HG02938 (cell line): ENCODE results near the gene ASIC2.

Source experiments
- ATAC-seq: cut with Tn5 transposase; IDR thresholded peaks from one replicate; pipeline ENCODE4 v1.9.1; 2021; ENCODE audit warnings: mild to moderate bottlenecking, moderate library complexity; ENCODE audit not compliant: unreplicated experiment

Gene ASIC2

GRCh38 chr17:33288954-33289353 is 4.1 kb downstream of the ASIC2 start:
- ATAC-seq: no peak

- ATAC-seq: no peak
Observed at GRCh38 chr17:33287096-33287725, 5.9 kb downstream of the ASIC2 start.

GRCh38 chr17:33285413-33285812 is 7.7 kb downstream of the ASIC2 start:
- no peak for ATAC-seq

GRCh38 chr17:33284022-33284421 is 9.1 kb downstream of the ASIC2 start:
- ATAC-seq: no peak

GRCh38 chr17:33280162-33280943 is 12.7 kb downstream of the ASIC2 start:
- no peak for ATAC-seq

GRCh38 chr17:33277436-33278100 is 15.5 kb downstream of the ASIC2 start:
- no peak for ATAC-seq

GRCh38 chr17:33273743-33274410 is 19.2 kb downstream of the ASIC2 start:
- no peak for ATAC-seq

- no peak for ATAC-seq
Observed at GRCh38 chr17:33273271-33273670, 19.8 kb downstream of the ASIC2 start.

GRCh38 chr17:33272438-33272837 is 20.7 kb downstream of the ASIC2 start:
- ATAC-seq: no peak

GRCh38 chr17:33269337-33270060 is 23.6 kb downstream of the ASIC2 start:
- no peak for ATAC-seq

GRCh38 chr17:33267851-33268548 is 25.1 kb downstream of the ASIC2 start:
- no peak for ATAC-seq

- ATAC-seq: no peak
Observed at GRCh38 chr17:33267271-33267790, 25.8 kb downstream of the ASIC2 start.

GRCh38 chr17:33266611-33267010 is 26.5 kb downstream of the ASIC2 start:
- no peak for ATAC-seq

- ATAC-seq: no peak
Observed at GRCh38 chr17:33266116-33266515, 27.0 kb downstream of the ASIC2 start.

- no peak for ATAC-seq
Observed at GRCh38 chr17:33263396-33263795, 29.7 kb downstream of the ASIC2 start.

- no peak for ATAC-seq
Observed at GRCh38 chr17:33262266-33263123, 30.6 kb downstream of the ASIC2 start.

GRCh38 chr17:33261820-33262219 is 31.3 kb downstream of the ASIC2 start:
- no peak for ATAC-seq

- no peak for ATAC-seq
Observed at GRCh38 chr17:33260638-33261037, 32.5 kb downstream of the ASIC2 start.

GRCh38 chr17:33258296-33258695 is 34.8 kb downstream of the ASIC2 start:
- ATAC-seq: no peak
